ENCODE results near the gene RHD.

GRCh38 chr1:25253911-25254310 is 18.4 kb upstream of the RHD start:
- TF ChIP-seq CTCF (IDR thresholded peaks at IDR 0.05) (no peak), EP300 (IDR thresholded peaks at IDR 0.05) (no peak)
